ENCODE data around the gene MYO3A.

Gene MYO3A

GRCh38 chr10:26044141-26044749 lies 110.2 kb downstream of the MYO3A start:
- in situ Hi-C loops (cut with HindIII; ENCODE audit: low pct_ligation_motif_present, low sequenced_read_pairs): no loop called here
- DNase-seq: no peak
- Histone ChIP-seq H3K27ac (no peak overlapping the region), H3K36me3 (replicated peaks) (no peaks in the 10 kb centered on the region), H3K27me3 (replicated peaks) (no peaks in the 10 kb centered on the region), H3K4me3 (ENCODE audit: low read depth, low read length) (no peak overlapping the region)
- TF ChIP-seq CTCF (IDR thresholded peaks at IDR 0.05; ENCODE audit: low read depth, low read length, missing control alignments): no peak

DNA sequence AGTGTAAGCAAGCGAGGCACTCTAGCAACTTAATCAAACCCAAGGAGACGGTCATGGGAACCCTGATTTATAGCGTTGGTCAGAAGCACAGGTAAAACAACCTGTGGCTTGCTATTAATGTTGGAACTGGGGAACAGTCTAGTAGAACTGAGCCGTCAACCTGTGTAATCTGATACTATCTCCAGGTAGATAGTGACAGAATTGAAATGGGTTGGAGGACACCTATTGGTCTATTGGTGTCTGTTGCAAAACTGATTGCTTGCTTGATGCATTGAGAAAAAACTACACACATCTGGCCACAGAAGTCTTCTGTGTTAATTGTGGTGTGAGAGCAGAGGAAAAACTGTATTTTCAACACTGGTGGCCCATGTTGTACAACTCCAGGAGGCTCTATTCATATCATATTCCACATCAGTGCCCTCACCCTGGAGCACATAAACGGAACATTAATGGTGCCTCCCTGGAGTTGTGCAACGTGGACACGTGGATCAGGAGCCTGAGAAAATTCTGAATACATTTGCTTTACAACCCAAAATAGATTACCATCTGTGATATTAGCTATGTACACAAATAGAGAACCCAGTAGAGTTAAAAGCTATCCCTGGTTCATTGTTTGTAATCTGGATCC lies 112.2 kb downstream of the MYO3A start:
- in situ Hi-C loops (cut with HindIII; ENCODE audit: low pct_ligation_motif_present, low sequenced_read_pairs): no loop called here
- Histone ChIP-seq H3K36me3 (replicated peaks) (no peaks in the 10 kb centered on the region), H3K4me3 (ENCODE audit: low read depth, low read length) (no peak overlapping the region), H3K27ac (no peak overlapping the region), H3K27me3 (replicated peaks) (no peaks in the 10 kb centered on the region)
- DNase-seq: no peak
- TF ChIP-seq CTCF (IDR thresholded peaks at IDR 0.05; ENCODE audit: low read depth, low read length, missing control alignments): no peak

- Histone ChIP-seq H3K36me3 (replicated peaks) (no peaks in the 10 kb centered on the region), H3K4me3 (ENCODE audit: low read depth, low read length) (no peak overlapping the region), H3K27me3 (replicated peaks) (no peaks in the 10 kb centered on the region), H3K27ac (no peak overlapping the region)
- in situ Hi-C loops (cut with HindIII; ENCODE audit: low pct_ligation_motif_present, low sequenced_read_pairs): no loop called here
- no peak for TF ChIP-seq CTCF (IDR thresholded peaks at IDR 0.05; ENCODE audit: low read depth, low read length, missing control alignments)
- no peak for DNase-seq
These were observed 114.7 kb downstream of the MYO3A start for GRCh38 chr10:26048756-26049155.

DNA sequence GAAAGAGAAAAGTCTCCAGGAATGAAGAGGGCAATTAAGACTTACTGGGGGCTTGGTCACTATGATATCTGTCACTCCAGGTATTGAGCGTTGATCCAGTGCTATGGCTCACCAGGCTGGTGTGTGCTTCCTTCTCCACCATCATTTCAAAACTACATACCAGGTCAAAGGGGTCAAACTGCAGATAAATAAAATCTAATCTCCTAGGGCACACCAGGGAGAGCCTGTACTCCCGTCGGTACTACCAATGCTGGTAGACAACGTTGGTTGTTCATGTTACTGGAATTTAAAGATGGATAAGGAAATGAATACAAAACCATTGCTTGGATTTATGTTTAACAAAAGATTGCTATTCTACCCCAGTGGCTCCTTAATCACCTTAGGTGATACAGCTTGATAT lies 118.3 kb downstream of the MYO3A start:
- in situ Hi-C loops (cut with HindIII; ENCODE audit: low pct_ligation_motif_present, low sequenced_read_pairs): no loop called here
- H3K27me3 ChIP-seq (replicated peaks): no peaks in the 10 kb centered on the region
- H3K36me3 ChIP-seq (replicated peaks): no peaks in the 10 kb centered on the region
- H3K27ac ChIP-seq: no peak overlapping the region
- H3K4me3 ChIP-seq (ENCODE audit: low read depth, low read length): no peak overlapping the region
- no peak for DNase-seq
- no peak for TF ChIP-seq CTCF (IDR thresholded peaks at IDR 0.05; ENCODE audit: low read depth, low read length, missing control alignments)

DNA sequence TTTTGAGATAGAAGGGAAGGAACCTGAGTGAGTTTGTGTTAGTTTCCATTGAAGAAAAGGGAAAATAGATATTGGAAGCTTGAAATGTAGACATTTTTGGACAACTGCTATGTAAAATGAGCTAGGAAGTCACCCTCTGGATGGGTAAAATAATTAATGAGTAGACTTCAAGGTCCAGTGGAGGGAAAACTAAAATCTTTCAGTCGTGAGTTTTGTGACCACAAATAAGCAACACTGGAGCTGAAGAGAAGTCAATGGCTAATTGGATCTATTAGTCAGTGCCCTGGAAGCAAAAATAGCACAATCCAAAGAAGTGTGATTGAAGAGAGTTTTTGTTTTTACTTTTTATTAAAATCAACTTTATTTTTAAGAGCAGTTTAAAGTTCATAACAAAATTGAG lies 123.4 kb downstream of the MYO3A start:
- H3K27me3 ChIP-seq (replicated peaks): no peaks in the 10 kb centered on the region
- in situ Hi-C loops (cut with HindIII; ENCODE audit: low pct_ligation_motif_present, low sequenced_read_pairs): no loop called here

More for the DNA sequence above, 123.4 kb downstream of the MYO3A start:
- no peaks in the 10 kb centered on the region for H3K36me3 ChIP-seq (replicated peaks)
- DNase-seq: no peak
- no peak overlapping the region for H3K4me3 ChIP-seq (ENCODE audit: low read depth, low read length)
- TF ChIP-seq CTCF (IDR thresholded peaks at IDR 0.05; ENCODE audit: low read depth, low read length, missing control alignments): no peak
- no peak overlapping the region for H3K27ac ChIP-seq
